Activated T-cell treated with anti-CD3 and anti-CD28 coated beads, Interleukin-2, amount 50 U/mL, for 1 hour (primary cell): ENCODE data around the gene TBC1D30.

Experiments used
- DNase-seq: peaks from one replicate; pipeline ENCODE4 v3.0.0-alpha.2; 2020

Gene TBC1D30

GRCh38 chr12:64915242-64915641 lies 90.8 kb downstream of the TBC1D30 start:
- DNase-seq = no peak

DNA sequence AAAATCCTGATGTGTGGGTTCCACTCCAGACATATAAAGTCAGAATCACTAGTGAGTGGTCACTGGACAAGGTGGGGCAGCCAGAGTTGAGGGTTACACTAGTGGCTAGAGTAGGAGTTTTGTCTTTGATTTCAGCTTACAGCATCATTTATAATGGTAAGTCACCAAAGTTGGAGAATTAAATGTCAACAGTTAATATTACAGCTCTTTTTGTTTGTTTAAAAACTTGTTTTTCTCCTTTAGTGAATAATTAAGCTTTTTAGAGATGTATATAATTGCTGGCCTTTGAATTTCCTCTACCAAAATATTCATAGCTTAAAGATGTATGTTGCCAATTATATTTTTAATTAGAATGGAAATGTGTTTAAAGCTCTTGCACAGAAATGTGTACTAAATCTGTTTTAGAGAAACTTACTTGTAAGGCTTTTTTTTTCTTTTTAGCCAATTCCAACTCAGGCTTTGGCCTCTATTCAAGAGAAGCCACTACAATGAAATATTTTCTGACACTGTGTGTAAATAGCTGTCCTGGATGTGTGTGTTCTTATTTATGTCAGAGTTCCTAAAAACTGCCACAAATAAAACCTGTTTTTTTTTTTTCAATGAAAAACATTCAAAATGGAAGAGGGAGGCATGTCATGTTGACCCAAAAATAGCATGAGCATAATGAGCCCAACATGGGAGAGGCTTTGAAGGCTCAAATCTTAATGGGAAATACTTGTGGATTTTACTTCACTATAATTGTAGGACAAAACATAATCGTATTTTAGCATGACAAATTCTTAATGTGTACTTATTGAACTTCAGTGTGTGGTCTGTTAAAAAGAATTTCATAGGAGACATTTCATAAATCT lies 92.2 kb downstream of the TBC1D30 start:
- no peak for DNase-seq

- no peak for DNase-seq
Observed at GRCh38 chr12:64918344-64918743, 93.9 kb downstream of the TBC1D30 start.

DNA sequence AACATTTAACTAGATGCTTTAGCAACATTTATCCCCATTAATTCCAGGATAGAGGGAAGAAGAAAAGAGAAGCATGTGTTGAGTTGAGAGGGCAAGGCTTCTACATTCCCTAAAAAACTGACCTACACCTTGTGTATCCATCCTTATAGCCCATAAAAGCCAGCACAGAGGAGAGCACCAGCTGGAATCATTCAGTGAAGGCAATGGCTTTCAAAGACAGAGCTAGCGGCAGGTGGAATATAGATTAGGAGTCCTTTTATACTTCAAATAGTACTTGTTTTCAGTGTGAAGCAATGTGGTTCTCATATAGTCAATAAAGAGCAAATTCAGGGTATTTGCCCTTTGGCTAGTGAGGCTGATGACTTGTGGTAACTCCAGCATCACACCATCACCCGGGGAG lies 94.4 kb downstream of the TBC1D30 start:
- no peak for DNase-seq

DNA sequence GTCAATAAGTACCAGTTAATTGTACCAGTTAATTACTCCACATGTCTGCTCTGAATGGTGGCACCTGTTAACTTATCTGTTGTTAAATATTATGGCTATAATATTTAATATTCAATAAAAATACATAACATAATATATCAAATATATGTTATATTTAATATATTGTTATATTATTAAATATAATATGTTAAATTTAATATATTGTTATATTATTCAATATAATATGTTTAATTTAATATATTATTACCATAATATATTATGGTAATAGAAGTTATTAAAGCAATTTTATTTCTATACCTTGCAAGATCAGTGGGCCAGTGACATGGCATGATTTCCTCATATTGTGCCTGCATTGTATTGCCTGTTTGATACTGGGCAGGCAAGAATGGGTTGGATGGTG lies 98.4 kb downstream of the TBC1D30 start:
- DNase-seq = no peak

GRCh38 chr12:64923536-64923935 lies 99.1 kb downstream of the TBC1D30 start:
- no peak for DNase-seq
